CD14-positive monocyte (primary cell): ENCODE data around the gene TSGA10IP. TPM values are rescaled to one million over a fixed set of nuclear protein-coding genes. Genes with fewer than 3 reads are reported as not detected.

Source experiments
- DNase-seq, 3 donors: peaks; one replicate each; pipeline ENCODE4 v3.0.0-alpha.2; 2011 to 2022
- H2AFZ ChIP-seq: 2 replicates; pipeline ENCODE4 v1.6.0; 2012; ENCODE audit warnings: mild to moderate bottlenecking, low read depth, low read length, inconsistent platforms; ENCODE audit not compliant: insufficient read depth, poor library complexity, severe bottlenecking
- H3K27ac ChIP-seq, 2 donors: 1 replicate in 1 of 2; 2 replicates in 1 of 2; pipeline ENCODE4 v1.5.1; 2012 to 2013; ENCODE audit warnings: low read length in 2 of 2, control low read depth in 1 of 2, inconsistent platforms in 1 of 2, low read depth in 1 of 2, mild to moderate bottlenecking in 1 of 2
- H3K27me3 ChIP-seq, 2 donors: one replicate each; pipeline versions ENCODE4 v1.6.0 to v1.6.1; 2011 to 2013; ENCODE audit warnings: low read length in 2 of 2; ENCODE audit not compliant: control insufficient read depth in 2 of 2, insufficient read depth in 2 of 2
- H3K36me3 ChIP-seq, 2 donors: replicated peaks in 1 of 2; 1 replicate in 1 of 2; 2 replicates in 1 of 2; pipeline versions ENCODE4 v1.5.1 to v1.6.1; 2012 to 2013; ENCODE audit warnings: low read length in 2 of 2, control low read depth in 1 of 2, inconsistent platforms in 1 of 2, mild to moderate bottlenecking in 1 of 2; ENCODE audit not compliant: insufficient read depth in 2 of 2, control insufficient read depth in 1 of 2
- H3K4me1 ChIP-seq, 2 donors: 1 replicate in 1 of 2; 2 replicates in 1 of 2; pipeline versions ENCODE4 v1.5.1 to v1.6.1; 2012 to 2013; ENCODE audit warnings: low read length in 2 of 2, control low read depth in 1 of 2, inconsistent platforms in 1 of 2, mild to moderate bottlenecking in 1 of 2, moderate library complexity in 1 of 2; ENCODE audit not compliant: insufficient read depth in 2 of 2, control insufficient read depth in 1 of 2
- H3K4me2 ChIP-seq: replicated peaks from 2 replicates; pipeline ENCODE3; 2012; ENCODE audit warnings: low read length, moderate library complexity, mild to moderate bottlenecking; ENCODE audit not compliant: poor library complexity, severe bottlenecking; ENCODE audit errors: extremely low read depth
- H3K4me3 ChIP-seq, 3 experiments: fragments of 200-600 bp in 1 of 3; sonication (generic) in 1 of 3; replicated peaks in 1 of 3; 1 replicate in 2 of 3; 2 replicates in 1 of 3; pipeline ENCODE4 v1.5.1; 2011 to 2013; ENCODE audit warnings: low read length in 3 of 3, mild to moderate bottlenecking in 3 of 3, control low read depth in 2 of 3, low read depth in 2 of 3, inconsistent platforms in 1 of 3, moderate library complexity in 1 of 3
- H3K79me2 ChIP-seq: 2 replicates; pipeline ENCODE4 v1.6.0; 2012; ENCODE audit warnings: mild to moderate bottlenecking, control low read depth, inconsistent platforms, low read length, moderate library complexity; ENCODE audit not compliant: insufficient read depth
- H3K9ac ChIP-seq: 2 replicates; pipeline ENCODE4 v1.6.0; 2017; ENCODE audit warnings: low read length, mild to moderate bottlenecking; ENCODE audit not compliant: insufficient read depth, poor library complexity, severe bottlenecking
- H3K9me3 ChIP-seq, 2 donors: replicated peaks in 1 of 2; 1 replicate in 1 of 2; 2 replicates in 1 of 2; pipeline versions ENCODE4 v1.5.1 to v1.6.1; 2012 to 2013; ENCODE audit warnings: low read length in 2 of 2, control low read depth in 1 of 2; ENCODE audit not compliant: control insufficient read depth in 1 of 2, insufficient read depth in 1 of 2
- H4K20me1 ChIP-seq: 2 replicates; pipeline ENCODE4 v1.6.0; 2012; ENCODE audit warnings: mild to moderate bottlenecking, low read length, control low read depth, moderate library complexity; ENCODE audit not compliant: insufficient read depth
- H3K27ac Mint-ChIP-seq, 7 donors: one replicate each; pipeline ENCODE4 v1.8.0; 2020; ENCODE audit warnings: mild to moderate bottlenecking in 7 of 7, mixed read lengths in 7 of 7, moderate library complexity in 6 of 7, inconsistent platforms in 2 of 7
- H3K27me3 Mint-ChIP-seq, 3 donors: one replicate each; pipeline ENCODE4 v1.8.0; 2021 to 2022; ENCODE audit warnings: low read depth in 3 of 3, mild to moderate bottlenecking in 3 of 3, mixed read lengths in 3 of 3, moderate library complexity in 3 of 3, inconsistent platforms in 1 of 3
- H3K36me3 Mint-ChIP-seq, 2 donors: one replicate each; pipeline ENCODE4 v1.8.0; 2020; ENCODE audit warnings: mixed read lengths in 2 of 2, inconsistent platforms in 1 of 2, mild to moderate bottlenecking in 1 of 2
- H3K4me1 Mint-ChIP-seq: one replicate; pipeline ENCODE4 v1.8.0; 2020; ENCODE audit warnings: mild to moderate bottlenecking, mixed read lengths
- H3K4me3 Mint-ChIP-seq, 2 donors: one replicate each; pipeline ENCODE4 v1.8.0; 2020; ENCODE audit warnings: mild to moderate bottlenecking in 2 of 2, mixed read lengths in 2 of 2, moderate library complexity in 1 of 2
- H3K9me3 Mint-ChIP-seq, 7 donors: one replicate each; pipeline ENCODE4 v1.8.0; 2020 to 2022; ENCODE audit warnings: mixed read lengths in 7 of 7, mild to moderate bottlenecking in 6 of 7, moderate library complexity in 6 of 7, inconsistent platforms in 2 of 7
- WGBS: methylation state at CpG from one replicate; pipeline ENCODE4 v1.1.5; 2013; ENCODE audit warnings: missing lambda C conversion rate; ENCODE audit not compliant: insufficient coverage; 5-methylcytosine and 5-hydroxymethylcytosine counted together
- intact Hi-C, 2 donors: fragments of 100-400 bp; cut with micrococcal nuclease; formaldehyde crosslinking; loops; one replicate each; pipeline versions ENCODE4 v1.15.0 to v1.15.1; 2023
- polyA plus RNA-seq, 3 donors: library from polyadenylated mRNA; depleted of rRNA in 1 of 3; unstranded in 2 of 3; stranded (reverse) in 1 of 3; fragments of 300-500 nt in 2 of 3; fragments of >200 nt in 1 of 3; fragmentation: Illumina TruSeq in 2 of 3; gene quantifications; 1 replicate in 2 of 3; 2 replicates in 1 of 3; pipeline ENCODE4 v1.2.3, GENCODE V29; 2012 to 2021
- TF ChIP-seq, protein P1 (sequence below): fragments of 200-600 bp; IDR thresholded peaks from one replicate; pipeline ENCODE4 v1.8.0; 2022; ENCODE audit warnings: antibody characterized with exemption, mild to moderate bottlenecking

The TSGA10IP gene
- polyA plus RNA-seq, 3 donors = 0.67 to 0.71 TPM; not detected in 1

DNA sequence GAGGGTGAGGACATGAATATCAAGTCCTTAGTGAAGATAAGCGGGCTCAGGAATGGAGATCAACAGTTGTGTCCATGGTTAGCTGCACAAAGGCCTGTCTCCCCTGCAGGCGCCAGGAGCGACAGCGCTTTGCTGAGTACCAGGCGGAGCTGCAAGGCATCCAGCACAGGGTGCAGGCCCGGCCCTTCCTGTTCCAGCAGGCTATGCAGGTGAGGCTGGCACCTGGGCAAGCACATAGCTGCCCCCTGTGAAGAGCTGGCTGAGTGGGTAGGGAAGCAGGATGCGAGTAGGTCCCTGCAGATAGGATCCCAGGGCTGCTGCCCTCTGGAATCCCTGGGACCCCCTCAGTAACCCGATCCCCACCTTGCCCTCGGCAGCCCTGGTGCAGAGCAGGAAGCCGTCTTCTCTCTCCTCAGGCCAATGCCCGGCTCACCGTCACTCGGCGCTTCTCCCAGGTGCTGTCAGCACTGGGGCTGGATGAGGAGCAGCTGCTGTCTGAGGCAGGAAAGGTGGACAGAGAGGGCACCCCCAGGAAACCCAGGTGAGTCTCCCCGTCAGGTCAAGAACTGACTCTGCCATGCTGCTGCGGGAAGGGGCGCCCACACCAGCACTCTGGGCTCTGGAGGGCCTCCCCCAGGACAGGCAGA, 13.6 kb downstream of the TSGA10IP start:
- H3K9ac ChIP-seq = no peak overlapping the region

DNA sequence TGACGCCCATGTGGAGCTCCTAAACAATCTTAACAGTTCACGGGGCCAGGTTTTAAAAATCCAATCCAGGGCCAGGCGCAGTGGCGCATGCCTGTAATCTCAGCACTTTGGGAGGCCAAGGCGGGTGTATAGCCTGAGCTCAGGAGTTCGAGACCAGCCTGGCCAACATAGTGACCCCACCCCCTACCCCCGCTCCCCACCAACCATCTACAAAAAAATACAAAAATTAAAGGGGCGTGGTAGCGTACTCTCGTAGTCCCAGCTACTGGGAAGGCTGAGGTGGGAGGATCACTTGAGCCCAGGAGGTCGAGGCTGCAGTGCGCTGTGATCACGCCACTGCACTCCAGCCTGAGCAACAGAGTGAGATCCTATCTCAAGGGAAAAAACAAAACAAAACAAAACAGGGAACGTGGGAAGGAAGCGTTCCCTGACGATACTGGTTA, 15.6 kb downstream of the TSGA10IP start:
- intact Hi-C loops = loop anchor here (1.0 to 5.0 kb wide), 4 partner anchors 39 to 72 kb away; partner anchors contain the start of genes BANF1 (in 1 of the 2), C11orf68 (in 1 of the 2), DRAP1 (in 1 of the 2) and EIF1AD (in 1 of the 2)
- no peak for DNase-seq
- Histone ChIP-seq H3K36me3 (peaks cover 20 to 25% of the 10 kb centered on the region in 2 donors), H3K4me2 (peak overlapping the region; percentile 72), H3K9ac (peak overlapping the region; percentile 94), H3K79me2 (peaks cover 35% of the 10 kb centered on the region), H3K4me1 (peaks cover 18 to 31% of the 10 kb centered on the region in 2 donors), H3K27ac (peak overlapping the region; percentile 80 to 92), H3K4me3 (peak overlapping the region; percentile 74 to 97 (median 87)), H2AFZ (peak overlapping the region; percentile 90), H4K20me1 (peaks cover 10% of the 10 kb centered on the region), H3K27me3 (no peaks in the 10 kb centered on the region), H3K9me3 (no peaks in the 10 kb centered on the region)
- TF ChIP-seq, protein P1, sequence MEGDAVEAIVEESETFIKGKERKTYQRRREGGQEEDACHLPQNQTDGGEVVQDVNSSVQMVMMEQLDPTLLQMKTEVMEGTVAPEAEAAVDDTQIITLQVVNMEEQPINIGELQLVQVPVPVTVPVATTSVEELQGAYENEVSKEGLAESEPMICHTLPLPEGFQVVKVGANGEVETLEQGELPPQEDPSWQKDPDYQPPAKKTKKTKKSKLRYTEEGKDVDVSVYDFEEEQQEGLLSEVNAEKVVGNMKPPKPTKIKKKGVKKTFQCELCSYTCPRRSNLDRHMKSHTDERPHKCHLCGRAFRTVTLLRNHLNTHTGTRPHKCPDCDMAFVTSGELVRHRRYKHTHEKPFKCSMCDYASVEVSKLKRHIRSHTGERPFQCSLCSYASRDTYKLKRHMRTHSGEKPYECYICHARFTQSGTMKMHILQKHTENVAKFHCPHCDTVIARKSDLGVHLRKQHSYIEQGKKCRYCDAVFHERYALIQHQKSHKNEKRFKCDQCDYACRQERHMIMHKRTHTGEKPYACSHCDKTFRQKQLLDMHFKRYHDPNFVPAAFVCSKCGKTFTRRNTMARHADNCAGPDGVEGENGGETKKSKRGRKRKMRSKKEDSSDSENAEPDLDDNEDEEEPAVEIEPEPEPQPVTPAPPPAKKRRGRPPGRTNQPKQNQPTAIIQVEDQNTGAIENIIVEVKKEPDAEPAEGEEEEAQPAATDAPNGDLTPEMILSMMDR = no peak
- Mint-ChIP-seq H3K9me3 (peaks cover 0 to 2% (median 0%) of the 10 kb centered on the region in 7 donors), H3K4me3 (peak overlapping the region; percentile 91 to 95), H3K4me1 (peaks cover 31% of the 10 kb centered on the region), H3K36me3 (peaks cover 26 to 28% of the 10 kb centered on the region in 2 donors), H3K27me3 (peaks cover 0 to 2% (median 2%) of the 10 kb centered on the region in 3 donors), H3K27ac (peak overlapping the region; percentile 95 to 99 (median 97))
- 68% methylated on average over 7 of the region's 16 CpGs for WGBS

More for the DNA sequence above, 13.6 kb downstream of the TSGA10IP start:
- H3K27me3 ChIP-seq = no peaks in the 10 kb centered on the region
- H3K27ac ChIP-seq = no peak overlapping the region
- Mint-ChIP-seq H3K4me3 (no peak overlapping the region), H3K9me3 (peaks cover 0 to 2% (median 0%) of the 10 kb centered on the region in 7 donors), H3K4me1 (peaks cover 31% of the 10 kb centered on the region), H3K36me3 (peaks cover 7 to 9% of the 10 kb centered on the region in 2 donors), H3K27me3 (peaks cover 2 to 4% (median 3%) of the 10 kb centered on the region in 3 donors), H3K27ac (peak overlapping the region in 1 of 7 donors; percentile 57)
- 96% methylated on average over 13 of the region's 17 CpGs for WGBS
- H3K36me3 ChIP-seq = peaks cover under 1 to 6% of the 10 kb centered on the region in 2 donors
- no peaks in the 10 kb centered on the region for H3K9me3 ChIP-seq
- intact Hi-C loops = no loop called here
- H3K79me2 ChIP-seq = peaks cover 24% of the 10 kb centered on the region
- no peaks in the 10 kb centered on the region for H4K20me1 ChIP-seq
- H3K4me2 ChIP-seq = no peak overlapping the region
- no peak overlapping the region for H2AFZ ChIP-seq
- DNase-seq = no peak
- no peak overlapping the region for H3K4me3 ChIP-seq
- TF ChIP-seq, protein P1 = no peak
- H3K4me1 ChIP-seq = peaks cover 18 to 31% of the 10 kb centered on the region in 2 donors
